DND-41 (cell line): ENCODE data around the gene HTT-AS.

Experiments
- EZH2 ChIP-seq: IDR thresholded peaks from 3 replicates; pipeline ENCODE4 v1.6.1; 2012; ENCODE audit warnings: borderline replicate concordance, low read depth, mild to moderate bottlenecking, moderate library complexity, low read length, inconsistent platforms; ENCODE audit not compliant: severe bottlenecking
- TF ChIP-seq, protein P1 (sequence below): IDR thresholded peaks from 2 replicates; pipeline ENCODE4 v1.5.1; 2012; ENCODE audit warnings: borderline replicate concordance, low read length, moderate library complexity, mild to moderate bottlenecking; ENCODE audit not compliant: poor library complexity, severe bottlenecking; ENCODE audit errors: extremely low read depth

- TF ChIP-seq, protein P1, sequence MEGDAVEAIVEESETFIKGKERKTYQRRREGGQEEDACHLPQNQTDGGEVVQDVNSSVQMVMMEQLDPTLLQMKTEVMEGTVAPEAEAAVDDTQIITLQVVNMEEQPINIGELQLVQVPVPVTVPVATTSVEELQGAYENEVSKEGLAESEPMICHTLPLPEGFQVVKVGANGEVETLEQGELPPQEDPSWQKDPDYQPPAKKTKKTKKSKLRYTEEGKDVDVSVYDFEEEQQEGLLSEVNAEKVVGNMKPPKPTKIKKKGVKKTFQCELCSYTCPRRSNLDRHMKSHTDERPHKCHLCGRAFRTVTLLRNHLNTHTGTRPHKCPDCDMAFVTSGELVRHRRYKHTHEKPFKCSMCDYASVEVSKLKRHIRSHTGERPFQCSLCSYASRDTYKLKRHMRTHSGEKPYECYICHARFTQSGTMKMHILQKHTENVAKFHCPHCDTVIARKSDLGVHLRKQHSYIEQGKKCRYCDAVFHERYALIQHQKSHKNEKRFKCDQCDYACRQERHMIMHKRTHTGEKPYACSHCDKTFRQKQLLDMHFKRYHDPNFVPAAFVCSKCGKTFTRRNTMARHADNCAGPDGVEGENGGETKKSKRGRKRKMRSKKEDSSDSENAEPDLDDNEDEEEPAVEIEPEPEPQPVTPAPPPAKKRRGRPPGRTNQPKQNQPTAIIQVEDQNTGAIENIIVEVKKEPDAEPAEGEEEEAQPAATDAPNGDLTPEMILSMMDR: no peak
- no peak for TF ChIP-seq EZH2
Observed at GRCh38 chr4:3067473-3068001, 6.8 kb downstream of the HTT-AS start.
